ENCODE data around the gene CHST4.
A peak's percentile ranks its signal among the peaks of the same experiment; 100 is the strongest.
"Not testable (repeated sequence)": the region's sequence is repeated elsewhere in the genome, so short reads cannot be mapped to it uniquely, and the experiment has no call there.

Gene CHST4

DNA sequence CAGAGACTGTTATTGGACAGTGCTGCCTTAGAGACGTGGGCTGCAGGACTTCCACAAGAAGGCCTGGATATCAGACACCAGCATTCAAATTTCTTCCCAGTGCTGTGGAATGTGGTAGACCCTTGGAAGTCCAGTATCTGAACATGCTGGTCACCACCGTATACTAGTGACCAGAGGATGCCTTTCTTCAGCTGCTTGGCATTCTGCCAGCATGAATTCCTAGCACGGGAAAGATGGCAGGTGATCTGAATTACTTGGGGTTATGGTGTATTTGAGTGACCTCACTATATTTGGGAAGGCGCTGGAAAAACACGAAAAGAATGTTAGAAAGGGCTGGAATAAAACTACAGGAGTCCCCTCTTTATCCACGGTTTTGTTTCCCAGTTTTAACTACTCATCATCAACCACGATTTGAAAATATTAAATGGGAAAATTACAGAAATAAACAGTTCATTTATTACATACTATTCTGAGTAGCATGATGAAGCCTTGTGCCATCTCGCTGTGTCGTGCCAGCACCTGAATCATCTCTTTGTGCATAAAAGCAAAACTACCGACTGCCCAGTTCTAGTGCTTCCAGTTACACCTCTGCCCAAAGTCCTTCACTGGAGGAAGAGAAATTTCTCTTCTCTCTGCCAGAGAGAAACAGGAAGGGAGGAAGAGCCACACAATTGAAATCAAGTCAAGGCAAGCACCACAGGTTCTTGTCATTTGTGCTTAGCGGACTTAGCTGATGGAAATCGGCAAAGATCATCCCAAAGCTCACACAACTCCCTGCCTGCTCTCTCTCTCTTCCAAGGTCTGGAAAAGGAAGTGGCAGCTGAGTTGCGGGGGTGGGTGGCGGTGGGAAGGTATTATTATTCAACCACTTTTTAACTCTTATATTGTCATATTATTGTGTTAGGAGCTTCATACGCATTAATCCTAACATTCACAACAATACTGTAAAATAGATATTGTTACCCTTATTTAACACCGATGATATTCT lies 1.4 kb upstream of the CHST4 start:
- DNase-seq (ENCODE audit: low read depth in 3 of 3, low spot score in 1 of 3) = no peak

DNA sequence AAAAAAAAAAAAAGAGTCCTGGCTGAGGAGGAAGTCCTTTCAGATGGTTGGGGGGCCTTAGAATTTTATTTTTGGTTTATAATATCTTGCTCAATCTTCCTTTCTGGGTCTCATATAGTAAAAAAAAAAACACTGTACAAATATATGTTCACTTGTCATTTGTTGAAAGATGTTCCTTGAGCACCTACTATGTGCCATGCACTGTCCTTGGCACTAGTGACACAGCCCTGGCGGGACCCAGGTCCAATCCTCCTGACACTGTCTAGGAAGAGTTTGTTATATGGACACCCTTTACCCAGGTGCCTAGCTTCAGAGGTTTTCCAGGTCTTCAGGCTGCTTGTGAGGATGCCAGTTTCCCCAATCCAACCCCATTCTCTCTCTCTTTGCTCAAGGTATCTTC lies 2.0 kb downstream of the CHST4 start:
- no peak for DNase-seq (ENCODE audit: low read depth in 3 of 3, low spot score in 1 of 3)

GRCh38 chr16:71528863-71529262 lies 2.6 kb downstream of the CHST4 start:
- DNase-seq (ENCODE audit: low read depth in 3 of 3, low spot score in 1 of 3) = no peak

DNA sequence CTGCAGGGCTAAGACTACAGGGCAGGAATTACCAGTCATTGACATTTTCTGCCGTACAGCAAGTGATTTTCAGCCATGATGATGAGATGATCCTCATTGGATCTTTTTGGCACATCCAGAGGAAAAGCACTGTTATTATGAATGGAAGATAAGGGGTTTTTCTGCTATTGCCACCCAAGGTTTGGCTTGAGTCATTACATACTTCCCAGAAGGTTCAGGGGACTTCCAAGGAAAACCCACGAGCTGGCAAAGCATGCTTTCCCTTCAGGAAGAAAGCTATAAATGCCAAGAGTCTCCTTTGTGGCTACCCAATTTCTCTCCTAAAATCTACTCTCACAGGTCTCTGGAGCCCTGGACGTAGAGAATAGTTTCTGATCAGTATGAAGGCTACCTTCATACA lies 6.1 kb downstream of the CHST4 start:
- DNase-seq (ENCODE audit: low read depth in 3 of 3, low spot score in 1 of 3) = no peak

DNA sequence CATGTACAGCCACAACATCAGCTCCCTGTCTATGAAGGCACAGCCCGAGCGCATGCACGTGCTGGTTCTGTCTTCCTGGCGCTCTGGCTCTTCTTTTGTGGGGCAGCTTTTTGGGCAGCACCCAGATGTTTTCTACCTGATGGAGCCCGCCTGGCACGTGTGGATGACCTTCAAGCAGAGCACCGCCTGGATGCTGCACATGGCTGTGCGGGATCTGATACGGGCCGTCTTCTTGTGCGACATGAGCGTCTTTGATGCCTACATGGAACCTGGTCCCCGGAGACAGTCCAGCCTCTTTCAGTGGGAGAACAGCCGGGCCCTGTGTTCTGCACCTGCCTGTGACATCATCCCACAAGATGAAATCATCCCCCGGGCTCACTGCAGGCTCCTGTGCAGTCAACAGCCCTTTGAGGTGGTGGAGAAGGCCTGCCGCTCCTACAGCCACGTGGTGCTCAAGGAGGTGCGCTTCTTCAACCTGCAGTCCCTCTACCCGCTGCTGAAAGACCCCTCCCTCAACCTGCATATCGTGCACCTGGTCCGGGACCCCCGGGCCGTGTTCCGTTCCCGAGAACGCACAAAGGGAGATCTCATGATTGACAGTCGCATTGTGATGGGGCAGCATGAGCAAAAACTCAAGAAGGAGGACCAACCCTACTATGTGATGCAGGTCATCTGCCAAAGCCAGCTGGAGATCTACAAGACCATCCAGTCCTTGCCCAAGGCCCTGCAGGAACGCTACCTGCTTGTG lies 10.7 kb downstream of the CHST4 start:
- no peak for DNase-seq (ENCODE audit: low read depth in 3 of 3, low spot score in 1 of 3)

DNA sequence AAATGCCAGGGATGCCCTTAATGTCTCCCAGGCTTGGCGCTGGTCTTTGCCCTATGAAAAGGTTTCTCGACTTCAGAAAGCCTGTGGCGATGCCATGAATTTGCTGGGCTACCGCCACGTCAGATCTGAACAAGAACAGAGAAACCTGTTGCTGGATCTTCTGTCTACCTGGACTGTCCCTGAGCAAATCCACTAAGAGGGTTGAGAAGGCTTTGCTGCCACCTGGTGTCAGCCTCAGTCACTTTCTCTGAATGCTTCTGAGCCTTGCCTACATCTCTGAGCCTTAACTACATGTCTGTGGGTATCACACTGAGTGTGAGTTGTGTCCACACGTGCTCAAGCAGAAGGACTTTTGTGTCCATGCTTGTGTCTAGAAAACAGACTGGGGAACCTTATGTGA lies 11.4 kb downstream of the CHST4 start:
- DNase-seq (ENCODE audit: low read depth in 3 of 3, low spot score in 1 of 3) = no peak

DNA sequence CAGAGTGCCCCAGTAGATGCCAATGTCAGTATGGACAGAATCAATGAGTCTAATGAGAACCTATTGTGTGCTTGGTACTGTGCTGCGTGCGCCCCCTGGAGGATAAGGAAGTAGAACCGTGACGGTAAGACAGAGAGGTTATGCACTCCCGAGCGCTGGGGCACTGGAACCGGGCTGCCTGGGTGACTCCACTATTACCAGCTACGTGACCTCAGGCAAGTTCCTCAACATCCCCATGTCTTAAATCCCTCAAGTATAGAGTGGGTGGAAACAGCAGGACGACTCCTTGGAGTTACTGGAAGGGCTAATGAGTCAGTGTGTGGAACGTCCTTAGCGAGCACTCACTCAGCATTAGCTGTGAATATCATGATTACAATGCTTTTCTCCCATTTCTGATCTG lies 16.2 kb downstream of the CHST4 start:
- DNase-seq (ENCODE audit: low read depth in 3 of 3, low spot score in 1 of 3) = peak in 1 of 3 donors; percentile 32

- no peak for DNase-seq (ENCODE audit: low read depth in 3 of 3, low spot score in 1 of 3)
These were observed 20.9 kb downstream of the CHST4 start for GRCh38 chr16:71547168-71547567.

DNA sequence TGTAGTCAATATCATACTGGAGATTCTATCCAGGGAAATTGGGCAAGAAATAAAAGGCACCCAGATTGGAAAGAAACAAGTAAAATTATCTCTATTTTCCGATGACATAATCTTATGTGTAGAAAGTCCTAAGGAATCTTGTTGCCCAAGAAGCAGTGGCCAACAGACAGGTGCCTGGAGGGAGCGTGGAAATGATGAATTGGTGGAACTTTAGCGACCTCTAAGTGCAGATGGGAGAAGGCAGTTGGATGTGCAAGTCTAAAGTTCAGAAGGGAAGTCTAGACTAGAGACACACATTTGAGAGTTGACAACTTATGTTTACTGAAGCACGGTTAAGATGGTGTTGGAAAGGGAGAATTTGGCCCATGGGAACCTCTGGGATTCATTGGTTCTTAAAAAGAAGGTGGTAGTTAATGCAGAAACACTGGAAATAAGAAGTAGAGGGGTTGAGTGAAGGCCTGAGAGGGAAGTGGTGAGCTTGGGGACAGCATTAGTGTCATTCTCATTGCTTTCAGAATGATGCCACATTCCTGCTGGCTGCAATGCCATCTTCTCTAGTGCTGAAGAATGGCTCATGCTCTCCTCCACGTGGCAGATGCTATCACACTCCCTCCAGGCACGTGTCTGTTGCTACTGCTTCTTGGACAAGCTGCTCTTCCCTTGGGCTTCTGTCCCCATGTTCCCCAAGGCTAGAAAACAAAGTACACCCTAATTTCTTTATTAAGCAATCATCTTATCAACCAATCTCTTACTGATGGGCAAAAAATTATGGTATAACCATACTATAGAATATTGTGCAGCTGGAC lies 26.7 kb downstream of the CHST4 start:
- no peak for DNase-seq (ENCODE audit: low read depth in 3 of 3, low spot score in 1 of 3)

- DNase-seq (ENCODE audit: low read depth in 3 of 3, low spot score in 1 of 3) = no peak
These were observed 29.1 kb downstream of the CHST4 start for GRCh38 chr16:71555230-71555891.

- no peak for DNase-seq (ENCODE audit: low read depth in 3 of 3, low spot score in 1 of 3)
These were observed 31.1 kb downstream of the CHST4 start for GRCh38 chr16:71557299-71557698.

- DNase-seq (ENCODE audit: low read depth in 3 of 3, low spot score in 1 of 3) = no peak
These were observed 31.8 kb downstream of the CHST4 start for GRCh38 chr16:71557954-71558582.

GRCh38 chr16:71559855-71560254 lies 33.6 kb downstream of the CHST4 start:
- DNase-seq (ENCODE audit: low read depth in 3 of 3, low spot score in 1 of 3) = no peak

DNA sequence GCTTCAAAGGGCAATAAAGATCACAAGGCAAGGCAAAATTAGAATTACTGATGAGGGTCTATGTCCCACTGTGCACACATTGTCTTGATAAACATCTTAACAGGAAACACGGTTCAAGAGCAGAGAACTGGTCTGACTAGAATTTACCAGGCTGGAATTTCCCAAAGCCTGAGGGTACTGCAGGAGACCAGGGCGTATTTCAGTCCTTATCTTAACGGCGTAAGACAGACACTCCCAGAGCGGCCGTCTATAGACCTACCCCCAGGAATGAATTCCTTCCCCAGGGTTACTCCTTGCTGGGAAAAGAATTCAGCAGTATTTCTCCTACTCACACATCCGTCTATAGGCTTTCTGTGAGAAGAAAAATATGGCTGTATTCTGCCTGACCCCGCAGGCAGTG lies 35.7 kb downstream of the CHST4 start:
- not testable (repeated sequence) for DNase-seq (ENCODE audit: low read depth in 3 of 3, low spot score in 1 of 3)

- no peak for DNase-seq (ENCODE audit: low read depth in 3 of 3, low spot score in 1 of 3)
These were observed 36.3 kb downstream of the CHST4 start for GRCh38 chr16:71562552-71562951.

DNA sequence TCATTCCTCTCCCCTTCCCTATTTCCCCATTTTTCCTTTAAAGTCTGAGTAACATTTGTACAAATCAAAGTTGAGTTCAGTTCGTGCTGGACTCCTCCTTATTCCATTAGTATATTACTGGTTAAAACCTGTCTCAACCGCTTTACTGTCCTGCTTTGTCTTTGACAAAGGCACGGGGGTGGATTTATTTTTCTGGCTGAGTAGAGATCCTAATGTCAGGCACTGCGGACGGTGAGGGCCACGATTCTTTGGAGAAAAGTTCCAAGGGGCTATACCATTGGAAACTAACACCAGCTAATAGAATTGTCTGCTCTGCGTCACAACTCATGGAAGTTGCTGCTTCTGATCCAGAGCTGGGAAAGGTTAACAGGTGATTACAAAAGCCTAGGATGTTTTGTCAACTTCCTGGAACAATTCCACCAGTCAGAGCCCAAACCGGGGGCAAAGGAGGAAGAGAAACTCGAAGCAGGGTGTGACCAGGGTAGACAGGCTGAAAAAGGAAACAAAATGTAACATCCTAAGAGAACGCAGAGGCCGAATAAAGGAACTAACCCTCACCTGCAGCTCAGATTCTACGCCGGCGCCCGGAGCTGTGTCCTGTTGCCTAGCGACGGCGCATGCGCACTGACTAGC lies 38.2 kb downstream of the CHST4 start:
- DNase-seq (ENCODE audit: low read depth in 3 of 3, low spot score in 1 of 3) = no peak

DNA sequence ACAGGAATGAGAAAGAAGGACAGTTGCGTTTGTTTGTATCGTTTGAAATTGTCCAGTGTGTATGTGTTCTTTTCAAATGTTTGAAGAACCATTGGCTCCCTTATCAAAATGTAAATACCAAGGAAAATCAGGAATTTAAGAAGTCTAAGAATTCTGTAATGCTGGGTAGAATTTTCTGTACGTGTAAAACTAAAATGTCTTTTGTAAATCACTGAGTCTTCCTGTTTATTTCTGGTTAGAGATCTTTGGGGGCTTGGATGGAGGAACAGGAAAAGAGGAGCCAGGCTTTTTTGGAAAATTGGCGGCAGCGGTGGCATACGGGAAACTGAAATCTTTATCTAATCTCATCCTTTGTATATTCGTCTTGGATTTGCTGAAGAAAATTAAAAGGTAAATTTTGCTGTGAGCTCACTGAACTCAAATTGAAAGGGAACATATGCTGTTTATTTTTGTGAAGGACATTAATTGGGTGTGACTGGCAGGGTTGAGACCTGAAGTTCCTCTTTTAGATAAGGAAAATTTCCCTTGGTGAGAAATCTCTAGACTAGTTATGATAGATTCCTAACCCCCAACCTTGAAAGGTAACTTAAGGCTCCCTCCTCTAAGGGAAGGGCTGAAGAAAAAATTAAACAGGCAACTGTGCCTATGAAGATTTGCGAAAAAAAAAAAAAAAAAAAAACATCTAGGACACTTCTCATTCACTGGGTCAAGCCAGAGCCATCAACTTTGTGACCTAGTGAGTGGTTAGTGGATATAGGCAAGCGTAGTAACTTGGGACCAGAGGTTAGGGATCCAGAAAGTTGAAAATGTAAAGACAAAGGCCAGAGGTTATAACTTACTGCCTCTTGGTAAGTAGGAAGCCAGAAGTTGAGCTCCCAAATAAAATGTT lies 39.8 kb downstream of the CHST4 start:
- no peak for DNase-seq (ENCODE audit: low read depth in 3 of 3, low spot score in 1 of 3)

DNA sequence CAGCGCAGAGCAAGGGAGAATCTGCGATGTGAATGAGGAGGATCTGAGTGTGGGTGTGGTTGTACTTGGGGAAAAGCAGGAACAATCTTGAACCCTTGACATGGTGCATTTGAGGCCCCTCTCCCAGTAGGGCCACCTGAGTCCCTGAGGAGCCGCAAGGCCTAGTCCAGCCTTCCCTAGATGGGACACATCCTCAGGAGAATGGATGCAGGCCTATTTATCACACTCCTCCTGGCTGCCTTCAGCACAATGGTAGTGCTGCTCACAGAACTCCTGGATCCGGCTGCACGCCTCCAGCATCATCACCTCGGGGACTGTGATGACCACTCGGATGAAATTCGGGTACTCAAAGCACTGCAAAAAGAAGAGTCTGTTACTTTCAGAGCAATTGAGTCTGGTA lies 41.7 kb downstream of the CHST4 start:
- no peak for DNase-seq (ENCODE audit: low read depth in 3 of 3, low spot score in 1 of 3)

- DNase-seq (ENCODE audit: low read depth in 3 of 3, low spot score in 1 of 3) = no peak
These were observed 42.3 kb downstream of the CHST4 start for GRCh38 chr16:71568551-71568950.

Data from stimulated activated CD4-positive, alpha-beta T cell treated with anti-CD3 and anti-CD28 coated beads, TNF-alpha, amount 100 ng/mL, for 1 hour (primary cell).